ENCODE data around the gene TRIO.

TRIO gene

GRCh38 chr5:14105718-14106410, 37.3 kb upstream of the TRIO start:
- TF ChIP-seq ISL1 (CRISPR knock-in tag; IDR thresholded peaks at IDR 0.05), result peak; percentile 73
- no peak for TF ChIP-seq TOX (CRISPR knock-in tag; IDR thresholded peaks at IDR 0.05; ENCODE audit: borderline replicate concordance)
- peak; percentile 90 for ATAC-seq

DNA sequence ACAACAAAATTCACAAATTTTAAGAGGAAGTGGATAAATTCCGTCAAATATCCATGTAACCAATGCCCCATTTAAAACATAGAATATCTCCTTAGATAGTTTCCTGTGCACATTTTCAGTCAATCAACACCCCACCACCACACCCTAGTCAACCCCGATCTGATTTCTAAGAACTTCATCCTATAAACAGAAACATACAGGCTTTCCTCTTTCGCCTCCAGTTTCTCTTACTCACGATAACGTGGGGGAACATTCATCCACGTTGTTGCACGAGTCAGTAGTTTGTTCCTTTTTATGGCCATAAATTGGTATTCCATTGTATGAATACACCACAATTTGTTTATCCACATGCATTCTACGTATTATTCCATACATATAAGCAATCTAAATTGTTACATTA, 35.6 kb upstream of the TRIO start:
- TF ChIP-seq BACH2 (CRISPR knock-in tag; IDR thresholded peaks at IDR 0.05; ENCODE audit: borderline replicate concordance) (no peak), CREB5 (CRISPR knock-in tag; IDR thresholded peaks at IDR 0.05; ENCODE audit: low read depth) (no peak), RARB (CRISPR knock-in tag; IDR thresholded peaks at IDR 0.05) (no peak)
- ATAC-seq, result no peak

DNA sequence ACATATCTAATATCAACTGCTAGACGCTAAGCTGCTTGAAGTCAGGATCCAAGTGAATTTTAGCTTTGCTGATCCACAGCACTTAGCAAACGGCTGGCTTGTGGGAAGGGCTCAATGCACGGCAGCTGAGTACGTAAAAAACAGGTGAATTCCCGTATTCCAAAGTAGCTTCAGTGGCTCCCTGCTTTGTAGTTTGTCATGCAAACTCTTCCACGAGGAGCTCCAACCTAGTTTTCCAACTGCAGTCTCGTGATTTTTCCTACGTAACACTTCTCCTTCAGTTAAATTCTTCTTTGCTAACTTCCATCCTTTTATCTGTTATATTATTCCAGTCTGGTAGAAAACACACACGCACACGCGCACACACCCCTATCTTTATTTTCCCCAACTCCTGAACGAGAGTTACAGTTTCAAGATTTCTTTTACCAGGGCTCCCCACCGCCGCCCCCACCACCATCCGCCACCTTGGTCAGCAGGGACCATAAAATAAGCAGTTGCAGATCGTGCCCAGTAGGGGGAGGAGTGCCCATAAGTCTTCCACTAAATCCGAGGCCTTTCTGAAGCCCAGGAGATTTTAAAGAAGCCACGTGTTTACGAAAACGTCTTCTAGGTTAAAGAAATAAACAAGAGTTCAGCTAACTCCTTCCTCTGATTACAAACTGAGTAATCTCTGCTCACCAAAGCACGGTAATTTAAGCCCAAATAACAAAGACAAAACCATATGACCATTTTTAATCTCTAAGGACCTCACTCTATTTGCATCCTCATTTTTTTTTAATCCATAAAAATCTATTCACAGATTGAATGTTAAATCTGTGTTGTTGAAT, 34.8 kb upstream of the TRIO start:
- peak; percentile 66 for ATAC-seq
- TF ChIP-seq CSDC2 (CRISPR knock-in tag; IDR thresholded peaks at IDR 0.05), result no peak

DNA sequence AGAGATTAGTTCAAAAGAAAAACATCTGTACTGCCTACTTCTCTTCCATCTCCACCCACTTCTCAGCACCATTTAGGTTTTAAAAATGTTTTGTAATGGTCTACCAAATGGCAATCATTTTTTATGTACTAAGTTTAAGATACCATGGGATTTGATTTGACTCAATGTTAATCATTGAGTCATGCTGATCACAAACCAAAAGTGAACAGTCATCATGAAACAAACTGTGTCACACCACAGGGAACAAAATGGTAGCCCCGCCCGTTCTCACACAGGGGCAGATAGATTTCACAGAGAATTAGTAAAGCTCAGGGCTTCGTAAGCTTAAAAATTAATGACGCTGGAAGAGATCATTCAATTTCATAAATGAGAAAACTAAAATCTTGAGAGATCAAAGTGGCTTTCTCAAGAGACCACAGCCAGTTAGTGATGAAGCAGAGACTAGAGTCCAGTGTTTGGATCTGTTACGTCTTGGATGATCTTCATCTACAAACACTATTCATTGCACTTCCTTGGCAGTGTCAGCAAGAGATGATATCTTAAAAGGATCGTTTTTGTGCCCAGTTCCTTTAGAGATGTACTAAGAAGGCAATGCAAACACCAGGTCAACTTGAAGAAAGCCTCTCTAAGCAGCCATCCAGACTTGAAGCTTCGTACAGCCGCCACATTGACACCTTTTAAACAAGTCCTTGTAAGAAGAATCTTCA, 33.9 kb upstream of the TRIO start:
- TF ChIP-seq PATZ1 (CRISPR knock-in tag; IDR thresholded peaks at IDR 0.05; ENCODE audit: borderline replicate concordance) (no peak), PPARA (CRISPR knock-in tag; IDR thresholded peaks at IDR 0.05; ENCODE audit: borderline replicate concordance) (no peak), ZNF8 (CRISPR knock-in tag; IDR thresholded peaks at IDR 0.05) (no peak), POU6F1 (CRISPR knock-in tag; IDR thresholded peaks at IDR 0.05; ENCODE audit: borderline replicate concordance, low read depth) (no peak), OSR1 (CRISPR knock-in tag; IDR thresholded peaks at IDR 0.05) (no peak), TSHZ2 (CRISPR knock-in tag; IDR thresholded peaks at IDR 0.05) (no peak), TCF4 (CRISPR knock-in tag; IDR thresholded peaks at IDR 0.05; ENCODE audit: borderline replicate concordance) (no peak), ZC3H10 (CRISPR knock-in tag; IDR thresholded peaks at IDR 0.05) (no peak), ZFP30 (CRISPR knock-in tag; IDR thresholded peaks at IDR 0.05) (no peak), CSDC2 (CRISPR knock-in tag; IDR thresholded peaks at IDR 0.05) (no peak), RARB (CRISPR knock-in tag; IDR thresholded peaks at IDR 0.05) (no peak), CSRNP3 (CRISPR knock-in tag; IDR thresholded peaks at IDR 0.05) (no peak), ZFP3 (CRISPR knock-in tag; IDR thresholded peaks at IDR 0.05) (no peak), ARNTL (CRISPR knock-in tag; IDR thresholded peaks at IDR 0.05; ENCODE audit: borderline replicate concordance, low read depth) (no peak), ESRRG (CRISPR knock-in tag; IDR thresholded peaks at IDR 0.05) (no peak)
- ATAC-seq, result no peak
